GM12878 (cell line): Measurements from ENCODE around the gene TSPAN5.

Experiments used
- CBX3 ChIP-seq: fragments of 200-600 bp; sonication (generic); IDR thresholded peaks from 2 replicates; pipeline ENCODE4 v1.6.1; 2016; ENCODE audit warnings: low read depth, borderline replicate concordance
- CTCF ChIP-seq, 3 experiments: IDR thresholded peaks in 2 of 3; conservative IDR thresholded peaks in 1 of 3; 2 replicates each; pipeline ENCODE4 v1.5.1; 2011; ENCODE audit warnings: low read depth in 3 of 3, low read length in 3 of 3, mild to moderate bottlenecking in 3 of 3, control low read depth in 2 of 3, moderate library complexity in 2 of 3, inconsistent platforms in 1 of 3, mixed read lengths in 1 of 3; ENCODE audit not compliant: control insufficient read depth in 2 of 3, insufficient read depth in 1 of 3; ENCODE audit errors: extremely low read depth in 1 of 3

- no peak for TF ChIP-seq CBX3
- no peak for TF ChIP-seq CTCF (IDR thresholded peaks at IDR 0.05 in 2 of 3, conservative IDR thresholded peaks at IDR 0.05 in 1 of 3; ENCODE audit: control insufficient read depth in 2 of 3, extremely low read depth in 1 of 3, insufficient read depth in 1 of 3, low read depth in 3 of 3, low read length in 3 of 3)
Observed at GRCh38 chr4:98555798-98556445, 102.5 kb downstream of the TSPAN5 start.
